ENCODE results near the gene ABCA1. TPM values are rescaled to one million over a fixed set of nuclear protein-coding genes. Genes with fewer than 3 reads are reported as not detected.

ABCA1 gene
- total RNA-seq, 2 donors from 2014 or later, result 21.6 to 34.8 TPM

DNA sequence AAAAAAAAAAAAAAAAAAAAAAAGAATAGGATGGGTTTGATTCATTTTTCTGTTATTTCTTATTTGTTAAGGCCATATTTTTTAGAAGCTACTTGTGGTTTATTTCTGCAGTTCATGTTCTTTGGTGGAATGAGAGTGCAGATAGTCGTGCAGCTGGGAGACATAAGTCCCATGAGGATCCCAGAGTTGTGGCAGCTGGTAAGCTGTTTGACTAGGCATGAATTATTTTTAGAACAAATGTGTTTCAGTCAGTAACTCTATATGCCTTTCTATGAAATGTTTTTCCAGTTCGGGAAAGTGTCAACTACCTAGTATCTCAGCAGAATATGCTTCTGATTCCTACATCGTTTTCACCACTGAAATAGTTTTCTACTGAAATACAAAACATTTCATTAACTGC is 169.0 kb downstream of the ABCA1 start:
- H3K4me1 Mint-ChIP-seq, result no peaks in the 10 kb centered on the region
- peaks cover 9% of the 10 kb centered on the region for H3K27me3 Mint-ChIP-seq (ENCODE audit: insufficient read depth)
- TF ChIP-seq, protein P1, sequence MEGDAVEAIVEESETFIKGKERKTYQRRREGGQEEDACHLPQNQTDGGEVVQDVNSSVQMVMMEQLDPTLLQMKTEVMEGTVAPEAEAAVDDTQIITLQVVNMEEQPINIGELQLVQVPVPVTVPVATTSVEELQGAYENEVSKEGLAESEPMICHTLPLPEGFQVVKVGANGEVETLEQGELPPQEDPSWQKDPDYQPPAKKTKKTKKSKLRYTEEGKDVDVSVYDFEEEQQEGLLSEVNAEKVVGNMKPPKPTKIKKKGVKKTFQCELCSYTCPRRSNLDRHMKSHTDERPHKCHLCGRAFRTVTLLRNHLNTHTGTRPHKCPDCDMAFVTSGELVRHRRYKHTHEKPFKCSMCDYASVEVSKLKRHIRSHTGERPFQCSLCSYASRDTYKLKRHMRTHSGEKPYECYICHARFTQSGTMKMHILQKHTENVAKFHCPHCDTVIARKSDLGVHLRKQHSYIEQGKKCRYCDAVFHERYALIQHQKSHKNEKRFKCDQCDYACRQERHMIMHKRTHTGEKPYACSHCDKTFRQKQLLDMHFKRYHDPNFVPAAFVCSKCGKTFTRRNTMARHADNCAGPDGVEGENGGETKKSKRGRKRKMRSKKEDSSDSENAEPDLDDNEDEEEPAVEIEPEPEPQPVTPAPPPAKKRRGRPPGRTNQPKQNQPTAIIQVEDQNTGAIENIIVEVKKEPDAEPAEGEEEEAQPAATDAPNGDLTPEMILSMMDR (conservative IDR thresholded peaks at IDR 0.05), result no peak
- Histone ChIP-seq H3K27ac (ENCODE audit: low read depth, low read length) (no peak overlapping the region), H3K9ac (ENCODE audit: extremely low read depth, low read length, poor library complexity, severe bottlenecking) (no peak overlapping the region), H3K4me1 (ENCODE audit: control insufficient read depth, insufficient read depth, low read length) (no peaks in the 10 kb centered on the region), H3K4me3 (ENCODE audit: low read length) (no peak overlapping the region), H3K27me3 (ENCODE audit: control insufficient read depth, insufficient read depth, low read length, poor library complexity, severe bottlenecking) (no peaks in the 10 kb centered on the region), H3K36me3 (ENCODE audit: control insufficient read depth, insufficient read depth, low read length) (peaks cover 20% of the 10 kb centered on the region), H3K9me3 (ENCODE audit: control insufficient read depth, low read length) (no peaks in the 10 kb centered on the region)
- no peak overlapping the region for H3K4me3 Mint-ChIP-seq
- H3K9me3 Mint-ChIP-seq, result peaks cover 6% of the 10 kb centered on the region
- peaks cover 14% of the 10 kb centered on the region for H3K36me3 Mint-ChIP-seq (ENCODE audit: low read depth)
- no peak overlapping the region for H3K27ac Mint-ChIP-seq
- WGBS, 2 experiments (ENCODE audit: insufficient coverage in 1 of 2, insufficient read length in 1 of 2), result 91 to 100% methylated on average over 3 of the region's 3 CpGs
- DNase-seq, result no peak

DNA sequence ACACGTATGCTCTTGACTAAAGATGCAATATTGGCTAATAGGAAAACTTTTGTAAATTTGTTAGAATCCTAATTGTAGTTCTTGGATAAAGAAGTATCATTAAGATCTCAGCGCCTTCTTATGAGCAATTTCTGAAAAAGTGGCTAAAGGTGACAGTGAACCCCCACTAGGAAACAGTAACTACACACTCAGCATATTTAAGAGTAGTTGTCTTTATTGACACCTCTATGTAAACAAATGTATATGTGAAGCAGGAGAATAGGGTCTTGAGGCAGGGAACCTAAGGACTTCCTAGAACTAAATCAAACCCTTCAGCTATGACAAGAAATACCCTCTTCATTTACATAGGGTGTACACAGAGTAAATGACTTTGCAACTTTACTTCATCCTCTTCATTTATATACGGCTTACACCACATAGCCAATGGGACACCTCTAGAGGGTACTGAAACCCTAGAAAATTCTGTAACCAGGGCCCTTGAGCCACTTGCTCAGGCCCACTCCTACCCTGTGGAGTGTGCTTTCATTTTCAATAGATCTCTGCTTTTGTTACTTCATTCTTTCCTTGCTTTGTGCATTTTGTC is 177.7 kb downstream of the ABCA1 start:
- Mint-ChIP-seq H3K4me3 (no peak overlapping the region), H3K36me3 (ENCODE audit: low read depth) (peaks cover 6% of the 10 kb centered on the region), H3K9me3 (no peaks in the 10 kb centered on the region), H3K27me3 (ENCODE audit: insufficient read depth) (no peaks in the 10 kb centered on the region), H3K4me1 (peaks cover 28% of the 10 kb centered on the region), H3K27ac (no peak overlapping the region)
- Histone ChIP-seq H3K27ac (ENCODE audit: low read depth, low read length) (no peak overlapping the region), H3K27me3 (ENCODE audit: control insufficient read depth, insufficient read depth, low read length, poor library complexity, severe bottlenecking) (no peaks in the 10 kb centered on the region), H3K36me3 (ENCODE audit: control insufficient read depth, insufficient read depth, low read length) (peaks cover 6% of the 10 kb centered on the region), H3K9ac (ENCODE audit: extremely low read depth, low read length, poor library complexity, severe bottlenecking) (no peak overlapping the region), H3K4me1 (ENCODE audit: control insufficient read depth, insufficient read depth, low read length) (peaks cover 6% of the 10 kb centered on the region), H3K4me3 (ENCODE audit: low read length) (no peak overlapping the region), H3K9me3 (ENCODE audit: control insufficient read depth, low read length) (no peaks in the 10 kb centered on the region)
- TF ChIP-seq, protein P1 (conservative IDR thresholded peaks at IDR 0.05), result no peak
- 83 to 97% methylated on average over 1 to 3 of the region's 3 CpGs for WGBS, 2 experiments (ENCODE audit: insufficient coverage in 1 of 2, insufficient read length in 1 of 2)
- no peak for DNase-seq

DNA sequence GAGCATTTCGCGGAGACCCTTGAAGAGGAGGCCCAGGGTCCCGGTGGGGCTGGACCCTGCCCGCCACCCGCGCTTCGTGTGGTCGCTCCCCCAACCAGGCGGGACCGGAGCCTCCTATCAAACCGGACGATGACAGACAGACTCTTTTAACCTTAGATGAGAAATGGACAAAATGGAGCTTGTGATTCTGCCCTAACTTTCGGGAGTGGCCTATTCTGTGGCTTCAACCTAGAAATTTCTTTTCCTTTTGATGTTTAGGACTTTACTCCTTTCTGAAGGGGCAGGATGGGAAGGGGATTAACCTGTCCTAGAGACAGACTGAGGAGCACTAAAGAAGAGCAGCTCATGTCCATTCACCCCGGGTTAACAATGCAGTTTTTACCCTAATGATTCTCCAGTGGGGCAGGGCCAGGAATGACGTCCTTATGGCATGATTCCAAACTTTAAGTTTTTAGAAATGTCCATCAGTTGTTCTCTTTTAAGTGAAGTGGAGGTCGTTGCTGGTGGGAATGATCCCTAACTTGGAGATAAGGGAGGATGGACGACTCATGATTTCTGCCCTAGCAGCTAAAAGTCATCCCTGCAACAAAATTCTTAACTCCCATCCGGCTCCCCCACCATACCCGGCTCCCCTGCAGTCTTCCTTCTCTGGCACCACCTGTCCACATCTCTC is 179.5 kb downstream of the ABCA1 start:
- H3K27ac ChIP-seq (ENCODE audit: low read depth, low read length), result no peak overlapping the region
- 20 to 36% methylated on average over 8 to 19 of the region's 19 CpGs for WGBS, 2 experiments (ENCODE audit: insufficient coverage in 1 of 2, insufficient read length in 1 of 2)
- H3K27ac Mint-ChIP-seq, result peak overlapping the region; percentile 85

More for the DNA sequence above, 179.5 kb downstream of the ABCA1 start:
- H3K9ac ChIP-seq (ENCODE audit: extremely low read depth, low read length, poor library complexity, severe bottlenecking), result peak overlapping the region; percentile 45
- no peaks in the 10 kb centered on the region for H3K9me3 ChIP-seq (ENCODE audit: control insufficient read depth, low read length)
- H3K4me1 ChIP-seq (ENCODE audit: control insufficient read depth, insufficient read depth, low read length), result peaks cover 6% of the 10 kb centered on the region
- TF ChIP-seq, protein P1 (conservative IDR thresholded peaks at IDR 0.05), result no peak
- Mint-ChIP-seq H3K4me3 (peak overlapping the region; percentile 73), H3K36me3 (ENCODE audit: low read depth) (peaks cover 2% of the 10 kb centered on the region), H3K9me3 (no peaks in the 10 kb centered on the region), H3K4me1 (peaks cover 28% of the 10 kb centered on the region), H3K27me3 (ENCODE audit: insufficient read depth) (no peaks in the 10 kb centered on the region)
- H3K4me3 ChIP-seq (ENCODE audit: low read length), result peak overlapping the region; percentile 90
- peaks cover 6% of the 10 kb centered on the region for H3K36me3 ChIP-seq (ENCODE audit: control insufficient read depth, insufficient read depth, low read length)
- DNase-seq, result no peak
- peaks cover 5% of the 10 kb centered on the region for H3K27me3 ChIP-seq (ENCODE audit: control insufficient read depth, insufficient read depth, low read length, poor library complexity, severe bottlenecking)
